ENCODE data around the gene HHAT. TPM values are rescaled to one million over a fixed set of nuclear protein-coding genes. Genes with fewer than 3 reads are reported as not detected.

Gene HHAT
- total and polyA plus RNA-seq, 2 of the 13 experiments (the other 11 are each of a cell fraction or from before 2014, with no cell fraction given) = 2.6 to 4.9 TPM

DNA sequence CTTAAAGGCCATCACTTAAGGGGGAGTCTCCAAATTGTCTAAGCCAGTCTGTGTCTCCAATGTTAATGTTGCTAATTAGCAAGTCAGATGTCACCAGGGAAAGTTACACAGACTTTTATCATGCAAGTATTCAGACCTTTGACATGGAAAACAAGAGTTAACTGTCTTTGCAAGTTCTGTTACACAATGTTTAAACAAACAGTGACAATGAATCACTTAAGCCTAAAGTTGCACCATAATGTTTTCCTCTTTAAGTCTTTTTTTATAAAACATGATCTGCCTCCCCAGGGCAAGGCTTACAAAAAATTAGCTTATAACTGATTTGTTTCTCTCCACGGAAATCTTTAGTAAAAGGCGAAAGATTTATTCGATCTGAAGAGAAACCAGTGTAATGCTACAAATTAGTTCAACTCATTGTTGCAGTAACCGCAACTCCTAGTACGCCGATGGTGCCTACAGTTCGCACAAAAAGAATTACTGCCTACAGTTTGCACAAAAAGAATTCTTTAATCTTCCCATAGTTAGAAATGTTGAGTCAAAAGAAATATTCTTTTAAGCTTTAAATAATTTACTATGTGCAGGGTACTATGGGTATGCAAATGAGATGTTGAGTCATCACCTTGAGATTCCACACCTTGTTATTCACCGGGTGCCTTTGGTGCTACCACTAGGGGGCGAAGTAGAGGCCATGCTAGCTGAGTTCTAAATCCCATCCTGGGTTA lies 45.3 kb downstream of the HHAT start (continued):
- peak; percentile 43; the same call in 1 of the 2 replicates for TF ChIP-seq TARDBP (CRISPR knock-in tag; IDR thresholded peaks at IDR 0.05)
- no peak for TF ChIP-seq ZNF629 (CRISPR knock-in tag; conservative IDR thresholded peaks at IDR 0.05)
- TF ChIP-seq, protein P1, sequence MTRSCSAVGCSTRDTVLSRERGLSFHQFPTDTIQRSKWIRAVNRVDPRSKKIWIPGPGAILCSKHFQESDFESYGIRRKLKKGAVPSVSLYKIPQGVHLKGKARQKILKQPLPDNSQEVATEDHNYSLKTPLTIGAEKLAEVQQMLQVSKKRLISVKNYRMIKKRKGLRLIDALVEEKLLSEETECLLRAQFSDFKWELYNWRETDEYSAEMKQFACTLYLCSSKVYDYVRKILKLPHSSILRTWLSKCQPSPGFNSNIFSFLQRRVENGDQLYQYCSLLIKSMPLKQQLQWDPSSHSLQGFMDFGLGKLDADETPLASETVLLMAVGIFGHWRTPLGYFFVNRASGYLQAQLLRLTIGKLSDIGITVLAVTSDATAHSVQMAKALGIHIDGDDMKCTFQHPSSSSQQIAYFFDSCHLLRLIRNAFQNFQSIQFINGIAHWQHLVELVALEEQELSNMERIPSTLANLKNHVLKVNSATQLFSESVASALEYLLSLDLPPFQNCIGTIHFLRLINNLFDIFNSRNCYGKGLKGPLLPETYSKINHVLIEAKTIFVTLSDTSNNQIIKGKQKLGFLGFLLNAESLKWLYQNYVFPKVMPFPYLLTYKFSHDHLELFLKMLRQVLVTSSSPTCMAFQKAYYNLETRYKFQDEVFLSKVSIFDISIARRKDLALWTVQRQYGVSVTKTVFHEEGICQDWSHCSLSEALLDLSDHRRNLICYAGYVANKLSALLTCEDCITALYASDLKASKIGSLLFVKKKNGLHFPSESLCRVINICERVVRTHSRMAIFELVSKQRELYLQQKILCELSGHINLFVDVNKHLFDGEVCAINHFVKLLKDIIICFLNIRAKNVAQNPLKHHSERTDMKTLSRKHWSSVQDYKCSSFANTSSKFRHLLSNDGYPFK (CRISPR knock-in tag; IDR thresholded peaks at IDR 0.05; ENCODE audit: borderline replicate concordance) = no peak
- no peak for TF ChIP-seq REL (CRISPR knock-in tag; conservative IDR thresholded peaks at IDR 0.05)
- TF ChIP-seq, protein P2, sequence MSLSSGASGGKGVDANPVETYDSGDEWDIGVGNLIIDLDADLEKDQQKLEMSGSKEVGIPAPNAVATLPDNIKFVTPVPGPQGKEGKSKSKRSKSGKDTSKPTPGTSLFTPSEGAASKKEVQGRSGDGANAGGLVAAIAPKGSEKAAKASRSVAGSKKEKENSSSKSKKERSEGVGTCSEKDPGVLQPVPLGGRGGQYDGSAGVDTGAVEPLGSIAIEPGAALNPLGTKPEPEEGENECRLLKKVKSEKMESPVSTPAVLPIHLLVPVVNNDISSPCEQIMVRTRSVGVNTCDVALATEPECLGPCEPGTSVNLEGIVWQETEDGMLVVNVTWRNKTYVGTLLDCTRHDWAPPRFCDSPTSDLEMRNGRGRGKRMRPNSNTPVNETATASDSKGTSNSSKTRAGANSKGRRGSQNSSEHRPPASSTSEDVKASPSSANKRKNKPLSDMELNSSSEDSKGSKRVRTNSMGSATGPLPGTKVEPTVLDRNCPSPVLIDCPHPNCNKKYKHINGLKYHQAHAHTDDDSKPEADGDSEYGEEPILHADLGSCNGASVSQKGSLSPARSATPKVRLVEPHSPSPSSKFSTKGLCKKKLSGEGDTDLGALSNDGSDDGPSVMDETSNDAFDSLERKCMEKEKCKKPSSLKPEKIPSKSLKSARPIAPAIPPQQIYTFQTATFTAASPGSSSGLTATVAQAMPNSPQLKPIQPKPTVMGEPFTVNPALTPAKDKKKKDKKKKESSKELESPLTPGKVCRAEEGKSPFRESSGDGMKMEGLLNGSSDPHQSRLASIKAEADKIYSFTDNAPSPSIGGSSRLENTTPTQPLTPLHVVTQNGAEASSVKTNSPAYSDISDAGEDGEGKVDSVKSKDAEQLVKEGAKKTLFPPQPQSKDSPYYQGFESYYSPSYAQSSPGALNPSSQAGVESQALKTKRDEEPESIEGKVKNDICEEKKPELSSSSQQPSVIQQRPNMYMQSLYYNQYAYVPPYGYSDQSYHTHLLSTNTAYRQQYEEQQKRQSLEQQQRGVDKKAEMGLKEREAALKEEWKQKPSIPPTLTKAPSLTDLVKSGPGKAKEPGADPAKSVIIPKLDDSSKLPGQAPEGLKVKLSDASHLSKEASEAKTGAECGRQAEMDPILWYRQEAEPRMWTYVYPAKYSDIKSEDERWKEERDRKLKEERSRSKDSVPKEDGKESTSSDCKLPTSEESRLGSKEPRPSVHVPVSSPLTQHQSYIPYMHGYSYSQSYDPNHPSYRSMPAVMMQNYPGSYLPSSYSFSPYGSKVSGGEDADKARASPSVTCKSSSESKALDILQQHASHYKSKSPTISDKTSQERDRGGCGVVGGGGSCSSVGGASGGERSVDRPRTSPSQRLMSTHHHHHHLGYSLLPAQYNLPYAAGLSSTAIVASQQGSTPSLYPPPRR (CRISPR knock-in tag; IDR thresholded peaks at IDR 0.05; ENCODE audit: borderline replicate concordance) = peak; percentile 58; the same call in 1 of the 2 replicates
- TF ChIP-seq ZNF761 (CRISPR knock-in tag; conservative IDR thresholded peaks at IDR 0.05) = peak; percentile 80; the same call in 1 of the 2 replicates
- TF ChIP-seq POLR2G (IDR thresholded peaks at IDR 0.05; ENCODE audit: low read depth, low read length) = peak; percentile 91
- TF ChIP-seq FOXM1 (CRISPR knock-in tag; IDR thresholded peaks at IDR 0.05) = no peak
- TF ChIP-seq ZNF850 (CRISPR knock-in tag; conservative IDR thresholded peaks at IDR 0.05) = no peak
- TF ChIP-seq, protein P3, sequence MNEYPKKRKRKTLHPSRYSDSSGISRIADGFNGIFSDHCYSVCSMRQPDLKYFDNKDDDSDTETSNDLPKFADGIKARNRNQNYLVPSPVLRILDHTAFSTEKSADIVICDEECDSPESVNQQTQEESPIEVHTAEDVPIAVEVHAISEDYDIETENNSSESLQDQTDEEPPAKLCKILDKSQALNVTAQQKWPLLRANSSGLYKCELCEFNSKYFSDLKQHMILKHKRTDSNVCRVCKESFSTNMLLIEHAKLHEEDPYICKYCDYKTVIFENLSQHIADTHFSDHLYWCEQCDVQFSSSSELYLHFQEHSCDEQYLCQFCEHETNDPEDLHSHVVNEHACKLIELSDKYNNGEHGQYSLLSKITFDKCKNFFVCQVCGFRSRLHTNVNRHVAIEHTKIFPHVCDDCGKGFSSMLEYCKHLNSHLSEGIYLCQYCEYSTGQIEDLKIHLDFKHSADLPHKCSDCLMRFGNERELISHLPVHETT (CRISPR knock-in tag; conservative IDR thresholded peaks at IDR 0.05) = peak; percentile 63; the same call in 1 of the 2 replicates
- 0 out of 2 replicates have a peak, but pooled peaks have one; percentile 66 for TF ChIP-seq MEF2D (CRISPR knock-in tag; IDR thresholded peaks at IDR 0.05)
- peak; percentile 85 for TF ChIP-seq MBD4 (IDR thresholded peaks at IDR 0.05; ENCODE audit: borderline replicate concordance, low read length)
- TF ChIP-seq, protein P4, sequence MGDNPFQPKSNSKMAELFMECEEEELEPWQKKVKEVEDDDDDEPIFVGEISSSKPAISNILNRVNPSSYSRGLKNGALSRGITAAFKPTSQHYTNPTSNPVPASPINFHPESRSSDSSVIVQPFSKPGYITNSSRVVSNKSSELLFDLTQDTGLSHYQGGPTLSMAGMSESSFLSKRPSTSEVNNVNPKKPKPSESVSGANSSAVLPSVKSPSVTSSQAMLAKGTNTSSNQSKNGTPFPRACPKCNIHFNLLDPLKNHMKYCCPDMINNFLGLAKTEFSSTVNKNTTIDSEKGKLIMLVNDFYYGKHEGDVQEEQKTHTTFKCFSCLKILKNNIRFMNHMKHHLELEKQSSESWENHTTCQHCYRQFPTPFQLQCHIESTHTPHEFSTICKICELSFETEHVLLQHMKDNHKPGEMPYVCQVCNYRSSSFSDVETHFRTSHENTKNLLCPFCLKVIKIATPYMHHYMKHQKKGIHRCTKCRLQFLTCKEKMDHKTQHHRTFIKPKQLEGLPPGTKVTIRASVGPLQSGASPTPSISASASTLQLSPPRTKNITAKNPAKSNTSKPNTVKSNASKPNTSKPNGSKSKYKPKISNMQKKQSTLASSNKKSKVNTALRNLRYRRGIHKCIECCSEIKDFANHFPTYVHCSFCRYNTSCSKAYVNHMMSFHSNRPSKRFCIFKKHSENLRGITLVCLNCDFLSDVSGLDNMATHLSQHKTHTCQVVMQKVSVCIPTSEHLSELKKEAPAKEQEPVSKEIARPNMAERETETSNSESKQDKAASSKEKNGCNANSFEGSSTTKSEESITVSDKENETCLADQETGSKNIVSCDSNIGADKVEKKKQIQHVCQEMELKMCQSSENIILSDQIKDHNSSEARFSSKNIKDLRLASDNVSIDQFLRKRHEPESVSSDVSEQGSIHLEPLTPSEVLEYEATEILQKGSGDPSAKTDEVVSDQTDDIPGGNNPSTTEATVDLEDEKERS (CRISPR knock-in tag; IDR thresholded peaks at IDR 0.05) = peak; percentile 64; the same call in 1 of the 2 replicates
- TF ChIP-seq ZNF12 (CRISPR knock-in tag; IDR thresholded peaks at IDR 0.05) = peak; percentile 40; the same call in 1 of the 2 replicates
- no peak for TF ChIP-seq ELF4 (CRISPR knock-in tag; IDR thresholded peaks at IDR 0.05; ENCODE audit: borderline replicate concordance)
- no peak for TF ChIP-seq SAFB2 (CRISPR knock-in tag; IDR thresholded peaks at IDR 0.05; ENCODE audit: borderline replicate concordance, low read depth)
